Measurements from ENCODE around the gene SPDYA.
A peak's percentile ranks its signal among the peaks of the same experiment; 100 is the strongest.

SPDYA gene

GRCh38 chr2:28828382-28828781, 17.7 kb downstream of the SPDYA start:
- DNase-seq (ENCODE audit: low spot score), result no peak

GRCh38 chr2:28833740-28834470, 23.3 kb downstream of the SPDYA start:
- DNase-seq (ENCODE audit: low spot score), result no peak

DNA sequence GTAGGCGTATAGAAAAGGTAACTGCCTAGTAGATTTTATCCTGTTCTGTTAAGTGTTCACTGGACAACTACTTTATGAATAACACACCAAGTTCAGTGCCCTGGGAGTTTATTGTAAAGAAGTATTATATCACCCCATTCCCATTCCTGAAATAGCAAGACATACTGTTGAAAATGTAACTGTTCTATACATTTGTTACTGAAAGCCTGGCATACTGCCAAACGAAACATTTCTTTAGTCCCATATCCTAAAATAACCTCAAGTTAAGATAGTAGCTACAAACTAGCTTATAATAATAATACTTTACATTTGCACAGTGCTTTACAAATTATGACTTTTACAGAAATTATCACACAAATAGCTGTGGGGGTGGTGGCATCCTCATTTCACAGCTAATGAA, 25.1 kb downstream of the SPDYA start:
- DNase-seq (ENCODE audit: low spot score), result no peak

- DNase-seq (ENCODE audit: low spot score), result no peak
Observed at GRCh38 chr2:28838971-28839370, 28.3 kb downstream of the SPDYA start.

- no peak for DNase-seq (ENCODE audit: low spot score)
Observed at GRCh38 chr2:28842042-28842441, 31.4 kb downstream of the SPDYA start.

DNA sequence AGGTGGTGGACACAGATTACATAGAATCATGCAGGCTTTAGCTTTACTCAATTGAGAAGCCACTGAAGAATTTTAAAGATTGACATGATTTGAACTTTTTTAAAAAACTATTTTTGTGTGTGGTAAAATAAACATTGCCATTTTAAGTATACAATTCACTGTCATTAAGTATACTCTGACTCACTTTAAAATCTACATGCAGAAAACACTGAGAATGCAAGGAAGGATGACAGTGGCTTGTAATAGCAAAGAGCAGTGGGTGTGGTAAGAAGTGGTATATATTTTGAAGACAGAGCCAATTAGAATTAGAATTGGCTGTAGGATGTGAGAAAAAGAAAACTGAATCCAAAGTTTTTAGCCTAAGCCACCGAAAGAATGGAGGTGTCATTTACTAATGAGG, 44.6 kb downstream of the SPDYA start:
- no peak for DNase-seq (ENCODE audit: low spot score)

DNA sequence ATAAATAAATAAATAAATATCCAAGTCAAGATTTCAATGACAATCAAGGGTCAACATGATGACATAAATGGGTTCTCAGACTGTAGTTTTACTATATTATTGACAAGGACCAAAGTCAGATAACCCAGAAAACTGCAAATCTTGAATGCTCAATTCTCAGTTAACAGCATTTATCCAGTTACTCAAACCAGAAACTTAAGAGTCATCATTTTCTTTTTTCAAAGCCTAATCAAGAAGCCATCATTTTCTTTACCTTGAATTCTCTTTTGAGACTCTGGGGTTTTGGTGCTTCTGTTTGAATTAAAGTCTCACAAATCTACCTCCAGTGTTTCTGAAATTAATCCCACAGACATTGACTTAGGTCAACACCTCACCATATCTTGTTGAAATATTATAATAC, 45.3 kb downstream of the SPDYA start:
- DNase-seq (ENCODE audit: low spot score), result no peak

- peak; percentile 36 for DNase-seq (ENCODE audit: low spot score)
Observed at GRCh38 chr2:28868611-28869010, 58.0 kb downstream of the SPDYA start.

GRCh38 chr2:28869494-28870145, 59.0 kb downstream of the SPDYA start:
- peak; percentile 47 for DNase-seq (ENCODE audit: low spot score)

GRCh38 chr2:28870146-28870891, 59.7 kb downstream of the SPDYA start, which contains the start of gene TRMT61B:
Gene TRMT61B (minus strand): TSS chr2:28870309. CDS start chr2:28870277, 32 bp downstream.
- DNase-seq (ENCODE audit: low spot score), result peak; percentile 97

- DNase-seq (ENCODE audit: low spot score), result no peak
Observed at GRCh38 chr2:28871620-28872019, 61.0 kb downstream of the SPDYA start.

DNA sequence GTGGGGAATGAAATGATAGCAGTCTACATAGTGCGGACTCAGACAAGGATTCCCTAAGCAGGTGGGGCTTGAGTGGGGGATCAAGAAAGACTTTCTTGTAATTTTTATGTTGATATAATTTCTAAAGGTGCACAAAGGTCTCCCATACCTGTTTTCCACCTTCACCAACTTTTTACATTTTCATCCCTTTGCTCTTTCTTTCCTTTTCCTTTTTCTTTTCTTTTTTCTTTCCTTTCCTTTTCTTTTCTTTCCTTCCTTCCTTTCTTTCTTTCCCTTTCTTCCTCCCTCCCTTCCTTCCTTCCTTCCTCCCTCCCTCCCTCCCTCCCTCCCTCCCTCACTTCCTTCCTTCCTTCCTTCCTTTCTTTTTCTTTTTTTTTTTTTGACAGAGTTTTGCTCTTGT, 69.6 kb downstream of the SPDYA start:
- no peak for DNase-seq (ENCODE audit: low spot score)

GRCh38 chr2:28893488-28893887, 82.9 kb downstream of the SPDYA start:
- no peak for DNase-seq (ENCODE audit: low spot score)

DNA sequence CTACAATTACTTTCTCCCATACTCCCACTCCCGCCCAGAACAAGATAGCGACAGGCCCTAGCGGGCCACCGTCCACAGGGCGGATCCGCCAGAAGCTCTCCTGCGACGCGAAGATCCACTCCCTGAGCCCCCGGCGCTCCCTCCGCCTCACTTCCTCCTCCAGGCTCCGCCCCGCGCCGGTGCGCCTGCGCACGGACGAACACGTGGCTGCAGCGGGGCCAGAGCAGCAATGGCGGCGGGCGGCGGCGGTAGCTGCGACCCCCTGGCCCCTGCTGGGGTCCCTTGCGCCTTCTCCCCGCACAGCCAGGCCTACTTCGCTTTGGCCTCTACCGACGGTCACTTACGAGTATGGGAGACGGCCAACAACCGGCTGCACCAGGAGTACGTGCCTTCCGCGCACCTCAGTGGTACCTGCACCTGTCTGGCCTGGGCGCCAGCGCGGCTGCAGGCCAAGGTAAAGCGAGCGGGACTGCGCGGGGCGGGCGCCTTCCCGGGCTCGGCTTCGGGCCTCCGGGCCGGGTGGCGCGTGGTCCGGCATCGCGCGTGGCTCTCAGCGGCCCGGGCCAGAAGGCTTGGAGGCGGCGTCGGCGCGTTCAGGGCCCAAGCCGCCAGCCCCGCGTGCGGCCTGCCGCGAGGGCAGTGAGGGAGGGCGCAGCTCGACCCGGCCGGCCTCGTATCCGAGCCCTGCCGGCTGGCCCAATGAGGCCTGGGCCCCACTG, 84.0 kb downstream of the SPDYA start, which contains the start of gene WDR43:
TSS of gene WDR43 (plus strand) at position 198 of the 719 bp plus-strand sequence. CDS start at position 230, 32 bp downstream.
- DNase-seq (ENCODE audit: low spot score), result peak; percentile 98

- DNase-seq (ENCODE audit: low spot score), result no peak
Observed at GRCh38 chr2:28895189-28895893, 84.7 kb downstream of the SPDYA start.

- DNase-seq (ENCODE audit: low spot score), result no peak
Observed at GRCh38 chr2:28896906-28897305, 86.3 kb downstream of the SPDYA start.

DNA sequence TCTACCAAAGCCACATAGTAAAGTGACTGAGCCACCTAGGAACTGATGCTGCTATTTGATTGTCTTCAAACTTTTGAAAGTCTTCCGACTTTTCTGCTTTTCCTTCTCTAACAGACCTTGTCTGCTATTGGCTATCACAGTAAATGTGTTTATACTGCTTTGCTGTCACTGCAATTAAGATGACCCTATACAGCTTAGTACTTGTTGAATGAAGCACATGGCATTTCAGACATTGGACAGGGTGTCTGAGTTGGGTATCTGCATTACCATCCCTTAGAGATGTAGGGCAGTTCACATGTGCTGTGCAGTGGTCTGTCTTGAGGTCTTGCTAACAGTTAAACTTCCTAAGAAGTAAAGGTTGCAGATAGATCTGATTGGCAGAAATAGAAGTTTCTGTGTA, 87.4 kb downstream of the SPDYA start:
- no peak for DNase-seq (ENCODE audit: low spot score)

Data from D341Med (cell line).